SKM-1 (cell line): ENCODE results near the gene C3orf52.

ENCODE experiments used
- DNase-seq: peaks from one replicate; lab custom pipeline; 2025; ENCODE audit not compliant: unreplicated experiment; lab: John Stamatoyannopoulos, UW

C3orf52 gene

DNA sequence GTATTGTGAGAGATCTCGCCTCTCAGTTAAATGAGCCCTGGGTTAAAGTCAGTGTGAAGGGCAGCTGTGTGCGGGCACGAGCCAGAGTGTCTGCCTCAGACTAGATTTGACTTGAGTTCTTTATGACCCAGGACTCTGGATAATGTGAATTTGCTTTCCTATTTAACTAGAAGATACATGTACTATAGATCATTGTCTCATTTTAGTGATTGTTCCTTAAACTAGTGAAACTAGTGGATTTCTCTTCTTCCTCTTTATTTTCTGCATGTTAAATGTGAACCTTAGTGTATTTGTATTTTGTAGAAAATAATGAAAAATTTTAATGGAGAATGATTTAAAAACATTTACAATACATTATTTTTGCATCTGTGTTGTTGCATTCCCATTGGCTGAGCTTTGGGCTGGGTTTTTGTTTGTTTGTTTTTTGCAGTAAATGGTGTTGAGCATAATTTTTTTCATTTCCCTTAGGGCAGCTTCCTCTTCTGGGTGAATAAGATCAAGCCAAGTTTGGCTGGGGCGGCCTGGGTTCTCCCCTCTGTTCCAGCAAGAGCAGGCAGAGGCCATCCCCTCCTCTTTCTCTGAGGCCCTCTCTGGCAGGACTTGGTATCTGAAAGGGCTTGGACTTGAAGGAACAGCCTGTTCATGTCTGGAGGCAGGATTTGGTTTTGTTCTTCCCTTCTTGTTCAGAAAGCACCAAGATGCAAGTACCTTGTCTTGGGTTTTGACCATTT lies 31.8 kb downstream of the C3orf52 start:
- DNase-seq, result no peak

DNA sequence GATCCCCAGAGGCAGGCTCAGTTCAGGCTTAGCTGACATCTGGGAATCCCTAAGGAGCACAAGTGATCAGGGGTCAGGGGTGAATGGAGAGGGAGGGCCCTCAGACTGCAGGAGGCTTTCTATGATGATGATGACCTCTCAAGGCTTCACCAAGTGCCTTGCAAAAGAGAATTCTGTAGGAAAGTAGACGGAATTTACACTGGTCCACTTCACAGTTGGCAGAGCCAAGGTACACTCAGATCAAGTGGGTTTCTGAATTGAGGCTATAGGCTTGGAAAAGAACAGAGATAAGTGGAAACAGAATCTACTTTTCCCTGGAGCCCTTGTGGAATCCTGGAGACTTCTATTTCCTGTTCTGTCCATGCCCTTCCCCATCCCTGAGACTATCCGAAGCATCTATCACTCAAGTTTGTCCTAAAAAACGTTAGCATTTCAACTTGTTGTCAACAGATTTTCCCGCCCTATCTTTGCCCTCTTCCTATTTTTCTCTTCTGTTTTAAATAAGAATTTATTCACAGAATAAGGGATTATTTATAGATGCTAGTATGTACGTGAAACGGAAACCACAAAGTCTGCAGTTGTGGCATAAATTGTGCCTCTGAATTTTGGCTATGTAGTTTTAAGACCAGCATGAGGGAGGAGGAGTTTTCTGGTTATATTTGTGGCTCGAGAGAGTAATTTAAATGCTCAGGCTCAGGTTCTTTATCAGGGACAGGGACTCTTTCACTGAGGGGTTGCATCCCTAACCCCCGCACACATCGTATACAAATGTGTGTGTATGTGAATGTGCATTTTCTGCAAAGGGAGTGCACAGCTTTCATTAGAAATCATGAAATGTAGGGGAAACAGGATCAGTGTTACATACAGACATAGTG lies 34.0 kb downstream of the C3orf52 start:
- no peak for DNase-seq

GRCh38 chr3:112121577-112122547 lies 35.7 kb downstream of the C3orf52 start:
- no peak for DNase-seq

GRCh38 chr3:112122870-112123269 lies 36.7 kb downstream of the C3orf52 start:
- DNase-seq, result no peak

DNA sequence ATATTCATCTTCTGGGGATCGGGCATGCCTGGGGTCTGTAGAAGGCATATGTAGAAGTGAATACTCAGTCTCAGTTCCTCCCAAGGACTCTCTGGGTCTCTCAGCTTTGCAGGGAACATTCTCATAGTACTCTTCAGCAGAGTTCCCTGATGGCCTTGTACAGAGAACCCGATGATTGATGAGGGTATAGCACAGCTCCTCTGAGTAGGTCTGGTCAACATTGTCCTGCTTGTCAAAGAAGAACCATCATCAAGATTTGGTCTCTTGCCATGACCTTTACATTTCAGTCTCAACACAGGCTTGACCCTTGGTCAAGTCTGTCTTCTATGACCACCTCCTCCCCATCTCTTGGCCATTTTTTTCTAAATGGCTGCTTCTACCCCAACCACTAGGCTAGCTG lies 37.4 kb downstream of the C3orf52 start:
- DNase-seq, result no peak

GRCh38 chr3:112124907-112125607 lies 38.9 kb downstream of the C3orf52 start:
- DNase-seq, result no peak

GRCh38 chr3:112126511-112126911 lies 40.3 kb downstream of the C3orf52 start:
- DNase-seq, result no peak

DNA sequence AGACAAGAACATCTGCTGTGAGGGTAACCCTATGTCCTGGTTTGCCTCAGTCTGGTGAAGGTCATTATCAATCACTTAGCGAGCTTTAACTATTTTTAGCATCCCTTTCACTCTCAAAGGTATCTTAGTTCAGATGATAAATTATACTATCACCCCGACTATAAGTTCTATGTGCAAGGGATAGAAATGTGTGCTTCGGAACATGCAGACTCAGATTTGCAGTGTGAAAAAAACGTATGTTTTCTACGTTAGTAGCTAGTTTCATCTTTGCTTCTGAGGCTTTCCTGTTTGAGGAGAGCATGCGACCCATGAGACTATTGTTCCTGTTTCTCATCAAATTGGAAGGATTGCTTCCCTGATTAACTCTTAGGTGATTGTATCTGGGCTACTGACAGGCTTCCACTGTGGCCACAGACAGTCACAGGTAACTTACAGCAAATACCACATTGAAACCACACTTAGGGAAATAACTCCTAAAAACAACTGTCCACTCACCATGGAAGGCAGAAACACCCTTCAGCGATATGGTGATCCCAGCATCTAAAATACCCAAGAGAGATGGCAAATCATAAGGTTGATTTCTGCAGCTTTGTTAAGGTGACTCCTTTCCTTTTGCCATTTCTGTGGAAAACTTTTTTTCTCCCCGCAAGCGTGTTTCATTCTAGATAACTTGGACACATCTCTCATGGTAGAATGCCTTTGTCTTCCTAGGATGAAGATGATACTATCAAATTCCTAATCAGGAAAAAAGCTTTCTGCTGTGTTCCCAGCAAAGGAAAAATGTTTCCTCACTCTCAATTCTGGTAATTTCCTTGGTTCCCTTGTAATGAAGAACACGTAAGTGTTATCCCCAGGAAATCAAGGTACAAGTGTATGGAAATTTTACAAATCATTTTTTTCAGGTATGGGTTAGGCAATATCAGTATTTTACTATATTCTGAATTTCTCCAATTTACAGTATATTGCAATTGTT lies 41.6 kb downstream of the C3orf52 start:
- DNase-seq, result no peak

DNA sequence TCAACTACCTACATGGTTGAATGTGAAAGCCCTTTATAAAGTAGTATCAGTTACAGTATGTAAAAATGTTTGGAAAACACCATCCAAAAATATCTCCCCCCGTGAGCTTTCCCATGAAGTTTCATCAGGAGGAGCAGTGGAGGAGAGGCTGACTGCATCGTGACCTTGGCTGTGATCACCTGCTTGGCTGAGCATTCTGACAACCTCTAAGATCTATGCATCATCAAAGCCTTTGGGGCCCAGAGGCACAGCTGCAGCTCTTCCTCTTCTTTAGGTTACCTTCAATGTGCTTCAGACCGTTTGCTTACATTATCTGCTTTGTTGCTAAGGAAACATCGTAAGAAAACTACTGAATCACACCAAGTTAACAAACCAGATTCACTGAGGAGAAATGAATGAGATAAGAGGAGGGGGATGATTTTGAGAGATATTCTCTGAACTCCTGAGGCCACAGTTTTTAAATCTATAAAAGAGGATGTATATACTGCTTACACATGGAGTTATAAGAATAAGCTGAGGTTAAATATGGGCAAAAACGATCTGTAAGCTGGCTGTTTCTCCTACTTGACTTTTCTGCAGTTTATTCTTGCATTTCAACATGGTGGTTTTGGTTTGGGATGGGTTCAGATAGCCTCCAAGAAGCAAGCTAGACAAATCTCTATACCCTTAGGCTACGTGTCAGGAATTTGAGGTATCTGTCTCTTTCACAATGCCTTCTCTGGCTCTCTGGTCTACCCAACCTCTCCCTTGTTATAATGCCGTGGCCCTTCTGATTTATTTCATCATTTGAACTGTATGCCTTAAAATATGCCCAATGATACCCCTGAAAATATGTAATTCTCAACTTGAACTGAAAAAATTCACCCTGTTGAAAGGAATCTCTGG lies 42.9 kb downstream of the C3orf52 start:
- no peak for DNase-seq

- no peak for DNase-seq
Observed at GRCh38 chr3:112129925-112130637, 43.9 kb downstream of the C3orf52 start.

GRCh38 chr3:112130638-112130993 lies 44.4 kb downstream of the C3orf52 start:
- no peak for DNase-seq

DNA sequence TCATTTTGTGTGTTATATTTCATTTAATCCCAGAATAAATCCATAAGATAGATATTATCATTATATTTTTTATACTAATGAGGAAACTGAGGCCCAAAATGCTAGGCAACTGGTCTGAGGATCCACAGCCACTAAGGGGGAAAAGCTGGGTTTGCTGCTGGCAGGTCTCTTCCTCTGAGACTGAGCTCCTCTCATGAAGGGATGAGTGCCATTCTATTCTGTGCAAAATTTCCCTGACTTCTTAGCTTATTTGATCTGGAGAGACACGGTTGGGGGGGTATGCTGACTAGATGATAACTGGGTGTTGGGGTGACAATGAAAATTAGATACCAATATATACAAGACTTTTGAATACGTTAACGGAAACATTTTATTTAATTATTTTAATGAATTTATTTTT lies 44.9 kb downstream of the C3orf52 start:
- DNase-seq, result no peak

GRCh38 chr3:112132088-112132487 lies 45.9 kb downstream of the C3orf52 start:
- no peak for DNase-seq

DNA sequence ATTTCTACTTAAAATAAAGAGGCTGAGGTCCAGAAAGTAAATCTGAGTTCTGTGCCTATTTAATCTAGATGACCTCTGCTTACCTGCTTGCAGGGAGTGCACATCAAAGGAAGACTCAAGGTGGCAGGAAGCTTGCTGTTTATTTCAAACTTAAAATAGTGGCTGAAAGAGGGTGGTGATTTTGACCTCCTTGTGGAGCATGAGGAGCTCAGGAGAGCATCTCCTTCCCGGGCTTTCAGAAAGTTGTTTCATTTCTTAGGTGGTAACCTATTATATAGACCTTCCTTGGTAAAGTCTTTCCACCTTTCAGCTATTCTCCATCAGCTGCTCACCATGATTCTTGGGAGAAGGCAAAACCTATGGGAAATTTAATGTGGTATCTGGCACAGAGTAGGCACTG lies 46.4 kb downstream of the C3orf52 start:
- no peak for DNase-seq

DNA sequence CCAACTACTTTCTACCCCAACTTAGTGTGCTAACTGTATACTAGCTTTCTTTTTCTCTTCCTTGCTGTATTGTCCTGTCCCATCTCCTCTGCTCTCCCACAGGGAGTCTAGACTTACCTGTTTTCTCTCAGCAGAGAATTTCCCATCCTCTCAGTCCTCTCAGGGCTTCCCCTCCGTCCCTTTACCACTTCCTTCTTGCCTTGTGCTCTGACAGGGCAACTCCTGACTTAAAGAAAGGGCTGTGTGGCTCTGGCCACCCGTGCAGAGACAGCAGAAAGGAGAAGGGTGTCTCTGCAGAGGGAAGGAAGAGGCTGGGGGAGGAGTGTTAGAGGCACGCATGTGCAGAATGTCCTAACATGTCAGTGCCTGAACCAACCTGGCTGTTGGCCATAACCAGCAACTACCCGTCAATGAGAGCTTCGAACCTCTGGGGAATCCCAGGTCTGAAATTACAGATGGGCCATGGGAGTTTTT lies 46.8 kb downstream of the C3orf52 start, which contains the start of gene GCSAM:
TSS of gene GCSAM (minus strand) at position 274 of the 474 bp plus-strand sequence. CDS start at position 146, 128 bp downstream.
- peak; percentile 76 for DNase-seq

DNA sequence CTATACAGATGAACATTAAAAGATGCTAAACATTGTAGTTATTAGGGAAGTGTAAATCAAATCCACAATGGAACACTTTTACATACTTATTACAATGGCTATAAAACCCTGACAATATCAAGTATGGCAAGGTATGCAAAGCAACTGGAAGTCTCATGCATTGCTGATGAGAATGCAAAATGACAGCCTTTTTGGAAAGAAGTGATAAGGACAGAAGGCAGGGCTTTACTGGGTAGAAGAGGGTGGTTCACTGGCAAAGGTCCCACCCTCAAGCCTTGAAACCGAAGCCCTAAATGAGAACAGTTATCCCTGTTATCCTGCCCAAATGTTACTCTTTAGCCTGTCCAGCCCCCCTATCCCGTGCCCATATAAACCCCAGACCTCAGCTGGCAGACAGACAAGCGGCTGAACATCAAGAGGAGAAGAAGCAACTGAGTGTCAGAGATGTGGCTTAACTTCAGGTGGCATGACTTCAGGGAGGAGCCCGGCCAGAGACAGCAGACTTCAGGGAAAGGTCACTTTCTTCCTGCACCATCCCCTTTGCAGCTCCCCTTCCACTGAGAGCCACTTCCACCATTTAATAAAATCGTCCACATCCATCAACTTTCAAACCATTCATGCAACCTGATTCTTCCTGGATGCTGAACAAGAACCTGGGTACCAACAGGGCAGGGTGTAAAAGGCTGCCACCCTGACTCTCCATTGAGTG lies 47.6 kb downstream of the C3orf52 start:
- DNase-seq, result no peak
